ENCODE measurements around the gene ZNF316.

DNA sequence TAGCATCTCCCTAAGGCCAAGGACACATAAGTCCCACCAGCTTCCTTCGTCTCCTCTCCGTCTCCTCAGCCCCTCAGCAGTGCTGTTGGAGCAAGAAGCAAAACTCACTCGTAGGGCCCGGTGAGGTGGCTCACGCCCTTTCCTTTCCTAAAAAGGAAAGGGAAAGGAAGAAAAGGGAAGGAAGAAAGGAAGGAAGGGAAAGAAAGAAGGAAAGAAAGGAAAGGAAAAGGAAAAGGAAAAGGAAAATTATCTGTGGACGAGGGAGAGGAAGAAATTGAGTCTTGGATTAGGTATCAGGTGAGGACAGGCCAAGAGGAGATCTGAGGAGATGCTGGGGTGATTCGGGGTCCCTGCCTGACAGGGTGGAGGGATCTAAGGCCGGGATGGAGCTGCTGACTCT, 3.1 kb upstream of the ZNF316 start:
- TF ChIP-seq, protein P1, sequence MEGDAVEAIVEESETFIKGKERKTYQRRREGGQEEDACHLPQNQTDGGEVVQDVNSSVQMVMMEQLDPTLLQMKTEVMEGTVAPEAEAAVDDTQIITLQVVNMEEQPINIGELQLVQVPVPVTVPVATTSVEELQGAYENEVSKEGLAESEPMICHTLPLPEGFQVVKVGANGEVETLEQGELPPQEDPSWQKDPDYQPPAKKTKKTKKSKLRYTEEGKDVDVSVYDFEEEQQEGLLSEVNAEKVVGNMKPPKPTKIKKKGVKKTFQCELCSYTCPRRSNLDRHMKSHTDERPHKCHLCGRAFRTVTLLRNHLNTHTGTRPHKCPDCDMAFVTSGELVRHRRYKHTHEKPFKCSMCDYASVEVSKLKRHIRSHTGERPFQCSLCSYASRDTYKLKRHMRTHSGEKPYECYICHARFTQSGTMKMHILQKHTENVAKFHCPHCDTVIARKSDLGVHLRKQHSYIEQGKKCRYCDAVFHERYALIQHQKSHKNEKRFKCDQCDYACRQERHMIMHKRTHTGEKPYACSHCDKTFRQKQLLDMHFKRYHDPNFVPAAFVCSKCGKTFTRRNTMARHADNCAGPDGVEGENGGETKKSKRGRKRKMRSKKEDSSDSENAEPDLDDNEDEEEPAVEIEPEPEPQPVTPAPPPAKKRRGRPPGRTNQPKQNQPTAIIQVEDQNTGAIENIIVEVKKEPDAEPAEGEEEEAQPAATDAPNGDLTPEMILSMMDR (conservative IDR thresholded peaks at IDR 0.05 in 1 of 2, IDR thresholded peaks at IDR 0.05 in 1 of 2; ENCODE audit: low read depth in 1 of 2, low read length in 2 of 2): no peak
- no peak for TF ChIP-seq EZH2 (IDR thresholded peaks at IDR 0.05; ENCODE audit: low read length, missing control alignments)

Measured in fibroblast of lung (primary cell).